ENCODE results near the gene CFAP61.

Gene CFAP61

DNA sequence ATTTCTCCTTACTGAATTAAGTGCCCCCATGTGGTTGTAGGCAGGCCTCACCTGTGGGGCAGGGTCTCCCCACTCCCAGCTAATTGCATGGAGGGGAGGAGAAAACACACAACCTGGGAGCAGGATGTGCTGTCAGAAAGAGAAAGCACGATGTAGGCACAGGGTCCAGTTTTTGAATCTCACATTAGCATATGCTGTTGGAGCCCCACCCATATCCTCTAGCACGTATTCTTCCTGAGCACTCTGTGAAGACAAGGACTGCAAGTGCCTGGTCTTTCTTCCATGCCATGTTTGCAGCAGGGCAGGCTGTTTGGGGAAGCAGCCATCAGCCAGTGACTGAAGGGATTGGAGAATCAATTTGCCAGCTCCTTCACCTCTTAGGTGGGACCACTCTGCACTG is 108.2 kb downstream of the CFAP61 start:
- FAIRE-seq, result no peak

DNA sequence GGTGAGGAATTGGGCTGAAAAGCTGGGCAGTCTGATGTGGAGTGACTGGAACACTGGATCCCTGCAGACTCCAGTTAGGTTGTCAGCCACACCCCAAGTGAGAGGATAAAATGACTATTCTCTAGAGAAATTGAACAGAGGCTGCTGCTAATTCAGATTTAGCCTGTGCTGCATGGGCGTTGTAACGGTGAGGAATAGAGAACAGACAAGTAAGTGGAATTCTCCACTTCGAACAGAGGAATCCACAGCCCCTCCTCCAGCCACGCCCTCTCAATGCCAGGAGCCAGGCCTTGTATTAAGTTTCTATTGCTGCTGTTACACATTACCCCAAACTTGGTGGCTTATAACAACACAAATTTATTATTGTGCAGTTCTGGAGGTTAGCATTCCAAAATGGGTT is 109.3 kb downstream of the CFAP61 start:
- FAIRE-seq (no peak), DNase-seq (ENCODE audit: insufficient read length, low spot score) (no peak)

More for the DNA sequence above, 108.2 kb downstream of the CFAP61 start:
- no peak for DNase-seq (ENCODE audit: insufficient read length, low spot score)

DNA sequence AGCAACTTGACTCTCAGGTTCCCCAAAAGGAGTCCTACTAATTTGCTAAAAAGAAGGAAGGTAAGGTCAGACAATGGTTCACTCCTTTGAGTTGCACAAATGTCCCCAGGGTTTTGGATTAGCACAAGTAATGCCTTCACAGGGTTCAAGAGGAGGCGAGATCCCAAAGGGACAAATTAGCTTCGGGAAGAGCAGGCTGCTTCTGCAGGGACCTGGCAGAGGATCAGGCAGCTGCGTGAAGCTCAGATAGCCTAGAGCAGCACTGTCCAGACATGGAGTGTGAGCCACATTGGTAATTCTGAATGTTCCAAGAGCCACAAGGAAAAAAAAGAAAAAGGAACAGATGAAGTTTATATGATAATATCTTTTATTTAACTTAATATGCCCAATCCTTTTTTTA is 115.4 kb downstream of the CFAP61 start:
- DNase-seq (ENCODE audit: insufficient read length, low spot score) (no peak), FAIRE-seq (no peak)

DNA sequence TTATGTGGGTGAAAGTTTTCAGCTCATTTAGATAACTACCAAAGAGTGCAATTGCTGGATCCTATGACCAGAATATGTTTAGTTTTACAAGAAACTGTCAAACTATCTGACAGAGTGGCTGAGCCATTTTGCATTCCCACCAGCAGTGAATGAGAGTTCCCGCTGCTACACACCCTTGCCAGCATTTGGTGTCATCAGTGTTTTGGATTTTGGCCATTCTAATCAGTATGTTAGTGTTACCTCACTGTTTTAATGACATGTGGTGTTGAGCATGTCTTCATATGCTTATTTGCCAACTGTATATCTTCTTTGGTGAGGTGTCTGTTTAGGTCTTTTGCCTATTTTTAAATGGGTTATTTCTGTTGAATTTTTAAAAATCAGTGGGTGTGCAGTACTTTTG is 120.9 kb downstream of the CFAP61 start:
- DNase-seq (ENCODE audit: insufficient read length, low spot score) (no peak), FAIRE-seq (no peak)

DNA sequence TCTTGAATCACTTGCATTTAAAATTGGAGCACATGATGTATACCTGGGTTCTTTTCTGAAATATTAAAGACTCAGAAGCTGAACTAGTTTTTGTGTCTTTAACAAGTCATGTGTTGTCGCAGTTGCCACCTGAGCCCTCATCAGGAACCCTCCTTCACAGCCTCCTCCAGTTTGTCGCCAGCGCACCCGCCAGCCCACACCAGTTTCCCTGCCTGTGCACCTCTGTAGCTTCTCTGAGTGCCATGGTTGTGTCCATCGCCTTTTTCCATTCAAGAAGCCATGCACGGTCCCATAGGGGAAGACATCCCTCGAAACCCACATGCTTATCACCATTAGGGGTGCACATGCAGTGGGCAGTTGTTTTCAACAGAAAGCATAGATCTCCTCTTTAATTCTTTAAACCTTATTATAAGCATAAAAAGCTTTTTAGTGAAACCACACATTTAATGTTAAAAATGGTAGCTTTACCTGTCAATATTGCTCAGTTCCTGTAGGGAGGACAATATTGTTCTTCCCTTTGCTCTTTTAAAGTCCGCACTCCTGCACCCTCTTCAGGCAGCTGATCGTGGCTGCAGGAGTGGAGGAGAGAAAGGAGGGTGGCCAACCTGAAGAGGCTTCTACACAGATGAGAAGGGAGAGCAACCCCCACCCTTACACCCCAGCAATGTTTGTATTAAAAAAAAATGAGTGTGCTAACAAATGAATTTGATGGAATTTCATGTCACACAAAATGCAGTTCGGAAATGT is 121.9 kb downstream of the CFAP61 start:
- DNase-seq (ENCODE audit: insufficient read length, low spot score) (no peak), FAIRE-seq (no peak)

DNA sequence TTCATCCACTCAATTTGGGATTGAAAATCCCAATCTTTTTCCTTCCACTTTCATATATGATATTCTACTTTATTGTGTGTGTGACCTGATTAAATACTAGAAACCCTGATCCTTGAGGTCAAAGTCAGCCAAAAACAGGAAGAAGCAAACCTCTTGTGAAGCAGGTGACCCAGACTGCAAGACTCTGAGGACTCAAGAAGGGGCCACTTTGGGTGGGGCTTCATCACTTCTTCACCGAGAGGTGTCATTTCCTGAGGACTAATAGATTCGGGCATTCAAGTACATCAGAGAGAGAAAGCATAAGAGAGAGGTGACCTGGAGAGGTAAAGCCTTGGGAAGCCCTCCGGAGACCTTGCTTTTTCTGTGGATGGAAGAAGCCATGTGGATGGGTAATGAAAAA is 129.0 kb downstream of the CFAP61 start:
- no peak for DNase-seq (ENCODE audit: insufficient read length, low spot score)
- no peak for FAIRE-seq

DNA sequence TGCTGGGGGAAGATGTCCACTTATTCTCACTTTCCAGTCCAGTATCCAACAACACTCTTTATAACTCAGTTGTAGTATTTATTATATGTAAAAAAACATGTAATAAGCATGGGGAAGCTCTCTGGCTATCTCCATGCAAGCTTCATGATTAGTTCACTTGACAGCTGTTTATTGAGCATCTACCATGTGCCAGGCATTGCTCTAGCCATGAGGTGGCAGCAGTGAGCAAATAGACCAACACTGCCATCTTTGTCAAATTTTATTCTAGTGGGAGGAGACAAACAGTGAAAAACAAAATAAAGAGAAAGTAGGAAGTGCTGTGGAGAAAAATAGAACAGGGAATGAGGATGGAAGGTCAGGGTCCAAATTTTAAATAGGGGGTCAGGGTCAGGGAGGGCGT is 131.8 kb downstream of the CFAP61 start:
- no peak for DNase-seq (ENCODE audit: insufficient read length, low spot score)
- no peak for FAIRE-seq

DNA sequence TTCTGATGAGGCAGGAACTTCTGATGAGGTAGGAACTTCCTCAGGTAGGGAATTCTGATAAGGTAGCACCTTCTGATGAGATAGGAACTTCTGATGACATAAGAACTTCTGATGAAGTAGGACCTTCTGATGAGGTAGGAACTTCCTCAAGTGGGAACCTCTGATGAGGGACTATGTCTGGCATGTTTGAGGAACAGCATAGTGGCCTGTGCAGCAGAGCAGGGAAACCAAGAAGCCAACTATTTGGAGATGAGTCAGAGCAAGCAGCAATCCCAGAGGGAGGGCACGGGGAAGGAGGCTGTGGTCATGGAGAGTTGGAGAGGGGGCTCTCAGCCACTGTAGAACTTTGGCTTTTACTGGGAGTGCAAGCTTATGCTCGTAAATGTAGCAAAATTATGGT is 132.4 kb downstream of the CFAP61 start:
- FAIRE-seq, result no peak

DNA sequence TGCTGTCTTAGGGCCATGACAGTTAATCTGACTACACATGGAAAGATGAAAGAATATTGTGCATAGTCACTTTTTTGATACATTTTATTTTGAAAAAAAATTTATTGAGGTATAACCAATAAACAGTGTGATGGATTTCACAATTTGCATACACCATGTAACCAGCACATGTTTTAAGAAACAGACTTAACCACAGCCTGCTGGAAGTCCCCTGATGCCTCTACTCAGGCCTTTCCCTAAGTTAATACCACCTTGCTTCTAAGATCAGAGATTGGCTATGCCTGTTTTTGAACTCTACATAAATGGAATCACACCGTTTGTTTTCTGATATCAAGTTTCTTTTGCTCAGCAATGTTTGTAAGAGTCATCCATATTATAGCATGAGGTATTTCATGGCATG is 136.3 kb downstream of the CFAP61 start:
- DNase-seq (ENCODE audit: insufficient read length, low spot score), result no peak
- FAIRE-seq, result no peak

More for the DNA sequence above, 132.4 kb downstream of the CFAP61 start:
- no peak for DNase-seq (ENCODE audit: insufficient read length, low spot score)

DNA sequence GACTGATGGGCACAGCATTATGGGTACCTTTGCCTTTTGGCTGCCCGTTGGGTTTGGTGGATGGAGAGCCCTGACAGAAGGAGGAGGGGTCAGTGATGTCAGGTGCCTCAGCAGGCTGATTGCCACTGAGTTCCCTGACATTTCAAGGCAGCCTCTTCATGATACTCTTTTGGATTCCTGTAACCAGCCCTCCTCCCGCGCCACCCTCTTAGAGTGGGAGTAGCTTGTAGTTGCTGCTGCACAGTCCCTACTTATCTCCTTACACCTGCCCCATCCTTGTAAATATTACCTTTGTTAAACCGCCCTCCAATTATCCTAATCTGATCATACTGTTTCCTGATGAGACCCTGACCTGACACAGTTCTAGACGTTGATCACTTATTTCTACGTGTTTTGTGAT is 140.0 kb downstream of the CFAP61 start:
- no peak for FAIRE-seq
- no peak for DNase-seq (ENCODE audit: insufficient read length, low spot score)

DNA sequence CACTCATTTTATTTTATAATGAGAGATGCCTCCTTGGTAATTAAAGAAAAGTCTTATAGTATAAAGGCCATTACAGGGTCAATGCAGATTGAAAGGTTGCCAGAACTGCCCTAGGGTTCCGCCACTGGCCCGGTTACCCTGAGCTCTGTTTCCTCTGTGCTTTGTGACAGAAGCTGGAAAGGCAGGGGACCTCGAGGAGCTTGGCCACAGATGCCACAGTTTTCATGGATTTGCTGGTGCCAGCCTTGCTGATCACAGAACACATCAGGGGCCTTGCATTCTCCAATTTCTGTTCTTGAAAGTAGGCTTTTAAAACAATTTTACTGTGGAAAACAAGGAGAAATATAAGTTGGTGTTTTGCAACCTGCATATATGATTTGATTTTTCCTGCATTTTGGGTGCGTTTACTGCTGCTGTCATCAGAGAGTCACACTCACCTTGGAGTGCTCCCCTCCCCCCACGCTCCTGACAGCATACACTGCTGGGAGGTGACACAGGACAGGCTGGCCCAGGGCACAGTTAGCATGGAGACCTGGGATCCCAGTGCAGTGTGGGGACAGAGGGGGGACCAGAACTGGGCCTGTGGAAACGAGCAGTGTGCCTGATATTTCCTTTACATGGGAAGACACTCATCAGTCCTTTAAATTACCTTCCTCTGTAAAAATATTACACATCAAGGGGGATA is 142.8 kb downstream of the CFAP61 start:
- FAIRE-seq, result no peak
- no peak for DNase-seq (ENCODE audit: insufficient read length, low spot score)

DNA sequence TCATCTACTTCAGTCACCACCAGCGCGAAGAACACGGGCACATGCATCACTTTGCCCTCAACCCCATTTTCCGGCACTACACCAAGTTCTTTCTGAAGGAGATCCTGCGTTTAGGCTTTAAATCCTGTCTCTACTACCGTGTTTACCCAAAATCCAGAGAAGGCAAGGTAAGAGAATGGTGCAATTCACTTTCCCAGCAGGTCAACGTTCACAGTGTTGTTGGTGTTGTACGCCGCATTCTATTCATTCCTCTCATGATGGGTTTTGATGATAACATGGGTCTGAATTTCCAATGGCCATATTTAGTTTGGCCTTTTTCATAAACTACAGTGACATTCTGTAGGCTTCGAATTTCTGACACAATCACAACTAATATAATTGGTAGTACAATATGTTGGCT is 144.3 kb downstream of the CFAP61 start:
- no peak for DNase-seq (ENCODE audit: insufficient read length, low spot score)
- no peak for FAIRE-seq

DNA sequence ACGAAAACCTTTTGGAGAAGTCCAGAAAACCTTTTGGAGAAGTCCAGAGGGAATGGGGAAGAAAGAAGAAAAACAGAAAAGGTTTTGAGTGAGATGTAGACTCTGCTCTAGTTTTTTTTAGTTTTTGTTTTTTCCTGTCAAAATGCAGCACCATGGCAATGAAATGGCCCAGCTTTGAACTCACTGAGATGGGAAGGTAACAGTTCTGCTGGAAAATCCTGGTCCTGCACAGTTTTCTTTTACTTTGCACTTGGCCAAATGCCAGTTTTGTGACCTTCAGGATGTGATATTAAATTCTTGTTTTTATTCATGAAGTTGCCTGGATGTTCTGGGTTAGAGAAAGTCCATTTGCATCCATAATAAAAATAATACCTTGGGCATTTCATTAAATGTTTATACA is 145.7 kb downstream of the CFAP61 start:
- DNase-seq (ENCODE audit: insufficient read length, low spot score), result no peak
- FAIRE-seq, result no peak

DNA sequence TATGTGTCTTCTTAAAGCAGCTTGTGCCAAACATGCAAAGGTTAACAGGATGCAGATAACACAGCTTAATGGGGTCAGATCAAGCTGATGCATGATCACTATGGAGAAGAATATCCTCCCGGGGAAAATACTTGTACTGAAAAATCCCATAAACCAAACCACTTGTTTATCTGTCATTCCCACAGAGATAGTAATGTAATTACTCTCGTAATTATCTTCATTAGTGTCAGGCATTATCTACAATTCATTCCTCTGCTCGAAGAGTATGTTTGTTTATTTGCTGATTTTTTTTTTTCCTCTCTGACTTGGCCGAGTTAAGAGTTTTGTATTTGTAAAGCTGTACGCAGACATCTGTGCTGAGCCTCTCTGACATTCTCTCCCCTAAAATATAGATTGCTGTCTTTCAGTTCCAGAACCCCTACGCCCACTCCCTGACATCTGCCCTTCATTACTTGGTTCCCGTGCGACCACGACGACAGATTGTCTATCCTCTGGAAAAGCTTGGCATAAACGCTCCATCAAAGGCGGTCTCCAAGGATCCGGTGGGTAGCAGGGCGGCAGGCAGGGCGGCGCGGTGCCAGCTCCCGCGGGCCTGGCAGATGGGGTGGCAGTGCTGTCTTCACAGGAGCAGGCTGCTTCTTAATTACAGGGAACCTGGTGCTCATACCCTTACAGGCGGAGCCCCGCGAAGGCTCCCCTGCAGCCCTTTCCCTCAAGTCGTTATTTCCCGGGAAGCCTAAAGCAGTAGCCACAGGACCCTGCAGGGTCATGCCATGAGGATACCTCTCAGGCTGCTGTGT is 147.2 kb downstream of the CFAP61 start:
- DNase-seq (ENCODE audit: insufficient read length, low spot score) (no peak), FAIRE-seq (no peak)

DNA sequence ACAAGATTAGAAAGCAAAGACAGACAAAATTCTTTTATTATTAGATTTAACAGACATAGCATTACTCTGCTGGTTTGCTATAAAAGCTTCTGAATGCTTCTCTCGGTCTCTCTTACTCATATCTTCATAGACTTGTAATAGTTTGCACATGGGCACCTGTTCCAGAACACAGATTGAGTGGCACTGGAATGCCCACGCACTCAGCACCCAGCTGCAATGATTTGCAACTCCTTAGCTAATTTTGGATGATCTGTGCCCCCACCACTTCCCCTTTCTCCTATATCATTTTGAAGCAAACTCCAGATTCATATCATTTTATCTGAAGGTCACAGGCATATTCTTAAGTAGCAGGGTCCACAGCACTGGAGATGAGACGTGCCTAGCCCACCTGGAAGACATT is 148.8 kb downstream of the CFAP61 start:
- DNase-seq (ENCODE audit: insufficient read length, low spot score) (no peak), FAIRE-seq (no peak)

DNA sequence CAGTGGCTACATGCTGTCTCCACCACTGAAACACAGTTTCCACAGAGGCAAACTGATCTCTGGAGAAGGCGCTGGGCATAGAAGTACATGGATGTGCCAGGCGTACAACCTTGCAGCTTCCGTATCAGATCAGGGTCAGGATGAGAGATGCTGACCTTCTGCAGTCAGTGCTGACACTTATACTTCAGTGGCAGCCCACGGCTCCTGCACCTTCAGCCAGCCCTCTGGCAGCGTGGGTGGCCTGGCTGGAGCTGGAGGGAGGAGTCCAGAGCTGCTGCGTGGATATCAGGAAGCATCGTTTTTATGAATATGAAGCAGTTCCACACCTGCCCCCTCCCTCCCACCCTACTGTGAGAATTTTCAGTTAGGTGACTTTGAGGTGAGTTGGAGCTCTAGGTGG is 149.3 kb downstream of the CFAP61 start:
- no peak for FAIRE-seq
- no peak for DNase-seq (ENCODE audit: insufficient read length, low spot score)

DNA sequence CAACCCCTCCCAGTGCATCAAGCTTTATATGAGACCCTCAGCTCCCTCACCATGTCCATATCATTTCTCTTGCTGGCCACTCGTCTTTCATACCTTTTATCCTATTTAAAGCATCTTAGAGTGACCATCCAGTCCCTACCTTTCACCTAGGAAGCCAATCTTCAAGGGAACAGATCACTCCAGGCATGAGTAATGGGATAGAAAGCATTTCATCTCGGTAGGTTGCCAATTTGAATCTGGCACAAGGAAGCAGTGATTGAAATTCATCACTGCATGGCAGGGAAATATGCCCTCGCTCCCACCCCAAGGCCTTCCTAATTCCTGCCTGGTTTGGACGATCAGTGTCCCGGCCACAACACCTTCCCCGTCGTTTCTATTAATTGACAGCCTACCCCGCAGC is 150.4 kb downstream of the CFAP61 start:
- DNase-seq (ENCODE audit: insufficient read length, low spot score) (no peak), FAIRE-seq (no peak)

DNA sequence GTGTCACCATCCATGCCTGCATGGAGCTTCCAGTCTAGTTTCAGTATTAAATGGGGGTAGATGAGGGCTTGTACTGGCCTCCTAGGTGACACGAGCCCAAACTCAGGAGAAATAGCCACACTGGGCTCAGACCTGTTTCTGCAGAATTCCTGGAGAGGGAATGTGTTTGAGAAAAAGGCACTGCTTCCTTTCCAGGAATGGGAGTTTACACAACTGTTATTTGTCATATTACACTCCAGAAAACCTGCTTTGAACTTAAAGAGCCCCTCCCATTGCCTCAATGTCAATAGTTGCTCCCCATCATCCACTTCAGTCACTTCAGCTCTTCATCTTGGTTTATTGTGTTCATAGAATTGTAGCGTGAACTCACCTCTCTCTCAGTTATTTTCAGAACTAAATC is 151.5 kb downstream of the CFAP61 start:
- FAIRE-seq, result no peak
- DNase-seq (ENCODE audit: insufficient read length, low spot score), result no peak

DNA sequence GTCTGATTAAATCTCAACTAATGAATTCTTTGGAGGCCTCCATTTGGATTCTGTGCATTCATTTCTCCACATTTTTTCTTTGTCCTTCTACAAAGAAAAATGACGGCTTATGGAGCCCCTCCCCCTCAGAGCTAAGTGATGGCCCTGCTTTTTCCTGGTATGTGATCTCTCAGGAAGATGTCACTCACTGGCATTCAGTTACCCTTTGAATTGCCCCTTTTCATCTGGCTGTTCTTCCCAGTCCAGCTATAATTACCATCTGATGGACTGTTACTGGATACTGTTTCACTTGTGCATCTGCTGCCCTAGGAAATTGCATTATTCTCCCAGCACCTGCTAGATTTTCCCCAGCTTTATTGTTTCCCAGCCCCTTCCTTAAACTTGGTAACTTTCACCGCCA is 151.9 kb downstream of the CFAP61 start:
- DNase-seq (ENCODE audit: insufficient read length, low spot score), result no peak
- FAIRE-seq, result no peak

DNA sequence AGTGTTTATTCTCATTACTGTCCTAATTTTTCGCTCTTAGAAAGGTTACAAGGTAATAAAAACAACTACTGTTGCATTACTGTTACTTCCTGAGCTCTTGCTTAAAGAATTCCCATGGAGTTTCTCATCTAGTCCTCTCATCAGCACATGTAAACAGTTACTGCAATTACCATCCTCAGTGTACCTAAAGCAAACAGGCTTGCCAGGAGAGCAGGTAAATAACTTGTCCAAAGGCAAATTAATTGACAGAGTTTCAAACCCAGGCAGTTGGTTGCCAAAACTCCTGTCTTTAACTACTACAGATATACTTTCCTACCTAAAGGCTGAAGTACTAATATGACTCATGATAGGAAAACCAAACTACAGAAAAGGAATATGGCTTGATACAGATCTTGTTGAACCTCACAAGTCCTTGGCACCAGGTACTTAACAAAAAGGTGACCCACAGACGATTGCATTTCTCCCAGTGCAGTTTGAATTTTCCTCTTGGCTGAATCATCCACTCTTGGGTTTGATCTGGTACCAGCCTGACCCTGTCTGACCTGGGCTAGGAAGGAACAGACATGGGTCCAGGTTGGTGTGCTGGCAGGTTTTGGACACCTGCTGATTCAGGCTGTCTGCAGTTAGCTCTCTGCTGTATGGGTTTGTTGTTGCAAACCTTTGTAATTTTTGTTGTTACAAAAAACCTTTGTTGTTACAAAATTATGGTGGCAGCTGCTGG is 153.0 kb downstream of the CFAP61 start:
- FAIRE-seq (no peak), DNase-seq (ENCODE audit: insufficient read length, low spot score) (no peak)

DNA sequence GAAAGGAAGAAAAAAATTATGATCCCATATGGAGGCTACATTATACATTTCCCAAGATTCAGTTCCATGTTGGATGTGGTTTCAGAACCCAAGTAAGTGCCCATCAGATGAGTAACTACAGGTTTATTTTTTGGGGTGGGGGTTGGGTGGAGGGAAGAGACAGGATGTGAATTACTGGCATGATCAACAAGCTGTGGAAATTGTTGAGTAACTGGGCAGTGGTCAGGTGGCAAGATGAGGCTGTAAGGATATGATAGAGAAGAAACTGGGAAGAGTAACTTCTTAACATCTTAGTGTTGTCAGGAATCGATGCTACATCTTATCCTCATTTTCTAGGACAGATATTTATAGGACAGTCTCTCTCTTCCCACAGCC is 153.5 kb downstream of the CFAP61 start:
- FAIRE-seq (no peak), DNase-seq (ENCODE audit: insufficient read length, low spot score) (no peak)
